Measurements from ENCODE around the gene AK5.

Gene AK5

GRCh38 chr1:77534456-77534855 is 252.6 kb downstream of the AK5 start:
- DNase-seq (ENCODE audit: low spot score in 2 of 2) (no peak), ATAC-seq (no peak)
- no peak overlapping the region for H3K4me3 Mint-ChIP-seq
- H3K4me1 Mint-ChIP-seq: peaks cover 8% of the 10 kb centered on the region
- H3K9me3 Mint-ChIP-seq: no peaks in the 10 kb centered on the region
- H3K27ac Mint-ChIP-seq: no peak overlapping the region
- H3K36me3 Mint-ChIP-seq: no peaks in the 10 kb centered on the region

- H3K27ac Mint-ChIP-seq: peak overlapping the region; percentile 46
- no peak overlapping the region for H3K4me3 Mint-ChIP-seq
- no peaks in the 10 kb centered on the region for H3K36me3 Mint-ChIP-seq
- peaks cover 8% of the 10 kb centered on the region for H3K4me1 Mint-ChIP-seq
- no peak for ATAC-seq
- H3K9me3 Mint-ChIP-seq: no peaks in the 10 kb centered on the region
- DNase-seq (ENCODE audit: low spot score in 2 of 2): no peak
Measured at GRCh38 chr1:77536813-77537212, 255.0 kb downstream of the AK5 start.

GRCh38 chr1:77538956-77539518 is 257.2 kb downstream of the AK5 start:
- H3K4me1 Mint-ChIP-seq: peaks cover under 1% of the 10 kb centered on the region

GRCh38 chr1:77539519-77540142 is 257.8 kb downstream of the AK5 start:
- Mint-ChIP-seq H3K9me3 (no peaks in the 10 kb centered on the region), H3K36me3 (no peaks in the 10 kb centered on the region), H3K27ac (no peak overlapping the region), H3K4me1 (no peaks in the 10 kb centered on the region), H3K4me3 (no peak overlapping the region)
- no peak for ATAC-seq
- DNase-seq (ENCODE audit: low spot score in 2 of 2): no peak

More at GRCh38 chr1:77538956-77539518, 257.2 kb downstream of the AK5 start:
- ATAC-seq (no peak), DNase-seq (ENCODE audit: low spot score in 2 of 2) (no peak)
- H3K4me3 Mint-ChIP-seq: no peak overlapping the region
- no peaks in the 10 kb centered on the region for H3K9me3 Mint-ChIP-seq
- no peak overlapping the region for H3K27ac Mint-ChIP-seq
- H3K36me3 Mint-ChIP-seq: no peaks in the 10 kb centered on the region

- ATAC-seq: no peak
- Mint-ChIP-seq H3K4me3 (no peak overlapping the region), H3K36me3 (no peaks in the 10 kb centered on the region), H3K9me3 (no peaks in the 10 kb centered on the region), H3K27ac (peak overlapping the region; percentile 29), H3K4me1 (no peaks in the 10 kb centered on the region)
- no peak for DNase-seq (ENCODE audit: low spot score in 2 of 2)
Measured at GRCh38 chr1:77540501-77541161, 258.8 kb downstream of the AK5 start.

- DNase-seq (ENCODE audit: low spot score in 2 of 2) (no peak), ATAC-seq (no peak)
- Mint-ChIP-seq H3K36me3 (no peaks in the 10 kb centered on the region), H3K27ac (peak overlapping the region; percentile 29), H3K4me3 (no peak overlapping the region), H3K9me3 (no peaks in the 10 kb centered on the region), H3K4me1 (no peaks in the 10 kb centered on the region)
Measured at GRCh38 chr1:77541162-77541545, 259.3 kb downstream of the AK5 start.

GRCh38 chr1:77542813-77543420 is 261.1 kb downstream of the AK5 start:
- Mint-ChIP-seq H3K4me3 (no peak overlapping the region), H3K36me3 (no peaks in the 10 kb centered on the region), H3K9me3 (no peaks in the 10 kb centered on the region), H3K27ac (no peak overlapping the region), H3K4me1 (no peaks in the 10 kb centered on the region)
- DNase-seq (ENCODE audit: low spot score in 2 of 2) (no peak), ATAC-seq (no peak)

- Mint-ChIP-seq H3K4me1 (no peaks in the 10 kb centered on the region), H3K27ac (no peak overlapping the region), H3K4me3 (no peak overlapping the region), H3K36me3 (no peaks in the 10 kb centered on the region), H3K9me3 (no peaks in the 10 kb centered on the region)
- ATAC-seq: peak; percentile 36
- DNase-seq (ENCODE audit: low spot score in 2 of 2): no peak
Measured at GRCh38 chr1:77543822-77544448, 262.1 kb downstream of the AK5 start.

- no peaks in the 10 kb centered on the region for H3K9me3 Mint-ChIP-seq
- ATAC-seq (no peak), DNase-seq (ENCODE audit: low spot score in 2 of 2) (no peak)
- no peaks in the 10 kb centered on the region for H3K4me1 Mint-ChIP-seq
- H3K36me3 Mint-ChIP-seq: no peaks in the 10 kb centered on the region
- no peak overlapping the region for H3K27ac Mint-ChIP-seq
- H3K4me3 Mint-ChIP-seq: no peak overlapping the region
Measured at GRCh38 chr1:77544845-77545244, 263.0 kb downstream of the AK5 start.

- Mint-ChIP-seq H3K27ac (no peak overlapping the region), H3K4me3 (no peak overlapping the region), H3K4me1 (no peaks in the 10 kb centered on the region), H3K9me3 (no peaks in the 10 kb centered on the region), H3K36me3 (no peaks in the 10 kb centered on the region)
- ATAC-seq (peak; percentile 11), DNase-seq (ENCODE audit: low spot score in 2 of 2) (no peak)
Measured at GRCh38 chr1:77545970-77546369, 264.2 kb downstream of the AK5 start.

GRCh38 chr1:77546890-77547289 is 265.1 kb downstream of the AK5 start:
- ATAC-seq (no peak), DNase-seq (ENCODE audit: low spot score in 2 of 2) (no peak)
- Mint-ChIP-seq H3K36me3 (no peaks in the 10 kb centered on the region), H3K4me1 (no peaks in the 10 kb centered on the region), H3K27ac (no peak overlapping the region), H3K9me3 (no peaks in the 10 kb centered on the region), H3K4me3 (no peak overlapping the region)

GRCh38 chr1:77548285-77548684 is 266.5 kb downstream of the AK5 start:
- H3K27ac Mint-ChIP-seq: no peak overlapping the region
- ATAC-seq: no peak
- no peak for DNase-seq (ENCODE audit: low spot score in 2 of 2)
- no peaks in the 10 kb centered on the region for H3K4me1 Mint-ChIP-seq
- H3K9me3 Mint-ChIP-seq: no peaks in the 10 kb centered on the region
- H3K4me3 Mint-ChIP-seq: no peak overlapping the region
- no peaks in the 10 kb centered on the region for H3K36me3 Mint-ChIP-seq

- no peaks in the 10 kb centered on the region for H3K36me3 Mint-ChIP-seq
- no peaks in the 10 kb centered on the region for H3K4me1 Mint-ChIP-seq
- H3K27ac Mint-ChIP-seq: no peak overlapping the region
- DNase-seq (ENCODE audit: low spot score in 2 of 2) (no peak), ATAC-seq (no peak)
- H3K9me3 Mint-ChIP-seq: no peaks in the 10 kb centered on the region
- H3K4me3 Mint-ChIP-seq: no peak overlapping the region
Measured at GRCh38 chr1:77550135-77550534, 268.3 kb downstream of the AK5 start.

GRCh38 chr1:77552626-77553025 is 270.8 kb downstream of the AK5 start:
- DNase-seq (ENCODE audit: low spot score in 2 of 2): no peak
- Mint-ChIP-seq H3K27ac (no peak overlapping the region), H3K36me3 (no peaks in the 10 kb centered on the region), H3K4me1 (no peaks in the 10 kb centered on the region), H3K9me3 (no peaks in the 10 kb centered on the region), H3K4me3 (no peak overlapping the region)
- no peak for ATAC-seq

GRCh38 chr1:77553568-77554291 is 271.9 kb downstream of the AK5 start:
- Mint-ChIP-seq H3K4me3 (no peak overlapping the region), H3K4me1 (no peaks in the 10 kb centered on the region), H3K27ac (no peak overlapping the region), H3K9me3 (no peaks in the 10 kb centered on the region), H3K36me3 (no peaks in the 10 kb centered on the region)
- ATAC-seq: no peak
- DNase-seq (ENCODE audit: low spot score in 2 of 2): no peak
